Measurements from ENCODE around the gene GABBR2.
"Not testable (repeated sequence)": the region's sequence is repeated elsewhere in the genome, so short reads cannot be mapped to it uniquely, and the experiment has no call there.

Gene GABBR2

DNA sequence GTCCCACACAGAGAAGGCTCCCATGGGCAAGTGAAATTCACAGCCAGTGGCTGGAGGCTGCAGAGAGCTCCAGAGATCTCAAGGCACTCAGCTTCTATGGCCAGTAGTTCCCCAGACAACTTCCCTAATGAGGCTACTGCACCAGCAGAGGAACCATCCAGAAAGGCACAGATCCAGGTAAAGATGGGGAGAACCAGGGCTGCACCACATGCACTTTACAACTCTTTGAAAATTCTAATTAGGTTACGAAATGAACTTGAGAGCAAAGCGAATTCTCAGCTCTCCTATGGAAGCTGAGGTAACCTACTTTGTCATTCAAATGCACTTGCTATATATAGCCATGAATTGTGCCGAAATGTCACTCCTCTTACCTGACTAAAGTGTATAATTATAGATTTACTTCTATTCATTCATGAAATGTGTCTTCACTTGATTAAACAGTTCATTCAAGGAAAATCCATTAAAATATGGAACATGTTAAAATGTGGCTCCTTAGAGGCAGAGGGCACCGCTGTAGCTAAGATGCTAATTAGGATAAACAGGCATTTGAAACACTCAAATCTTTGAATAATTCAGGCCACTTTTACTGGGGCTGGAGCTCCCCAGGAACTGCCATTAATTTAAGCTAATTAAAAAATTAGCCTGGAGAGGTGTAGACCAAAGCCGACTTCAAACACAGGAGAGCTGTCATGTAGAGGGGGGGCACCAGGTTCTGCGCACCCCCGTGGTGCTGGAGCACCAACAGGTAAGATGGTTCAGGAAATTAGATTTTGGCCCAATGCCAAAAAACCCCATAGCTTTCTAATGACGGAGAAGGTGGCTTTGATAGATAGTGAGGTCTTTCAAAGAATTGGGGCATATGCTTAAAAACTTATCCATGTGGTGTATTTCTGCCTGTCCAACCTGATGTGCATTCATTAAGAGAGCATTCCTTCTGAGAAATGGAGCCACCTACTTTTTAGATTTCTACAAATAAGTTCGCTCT, 204.1 kb downstream of the GABBR2 start:
- Mint-ChIP-seq H3K27me3 (ENCODE audit: low read depth, poor library complexity) (peaks cover 6% of the 10 kb centered on the region), H3K9me3 (peaks cover 21% of the 10 kb centered on the region), H3K4me1 (peaks cover 23% of the 10 kb centered on the region), H3K4me3 (no peak overlapping the region), H3K36me3 (ENCODE audit: low read depth) (no peaks in the 10 kb centered on the region), H3K27ac (no peak overlapping the region)
- TF ChIP-seq, protein P1, sequence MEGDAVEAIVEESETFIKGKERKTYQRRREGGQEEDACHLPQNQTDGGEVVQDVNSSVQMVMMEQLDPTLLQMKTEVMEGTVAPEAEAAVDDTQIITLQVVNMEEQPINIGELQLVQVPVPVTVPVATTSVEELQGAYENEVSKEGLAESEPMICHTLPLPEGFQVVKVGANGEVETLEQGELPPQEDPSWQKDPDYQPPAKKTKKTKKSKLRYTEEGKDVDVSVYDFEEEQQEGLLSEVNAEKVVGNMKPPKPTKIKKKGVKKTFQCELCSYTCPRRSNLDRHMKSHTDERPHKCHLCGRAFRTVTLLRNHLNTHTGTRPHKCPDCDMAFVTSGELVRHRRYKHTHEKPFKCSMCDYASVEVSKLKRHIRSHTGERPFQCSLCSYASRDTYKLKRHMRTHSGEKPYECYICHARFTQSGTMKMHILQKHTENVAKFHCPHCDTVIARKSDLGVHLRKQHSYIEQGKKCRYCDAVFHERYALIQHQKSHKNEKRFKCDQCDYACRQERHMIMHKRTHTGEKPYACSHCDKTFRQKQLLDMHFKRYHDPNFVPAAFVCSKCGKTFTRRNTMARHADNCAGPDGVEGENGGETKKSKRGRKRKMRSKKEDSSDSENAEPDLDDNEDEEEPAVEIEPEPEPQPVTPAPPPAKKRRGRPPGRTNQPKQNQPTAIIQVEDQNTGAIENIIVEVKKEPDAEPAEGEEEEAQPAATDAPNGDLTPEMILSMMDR (IDR thresholded peaks at IDR 0.05) = no peak
- DNase-seq = no peak

DNA sequence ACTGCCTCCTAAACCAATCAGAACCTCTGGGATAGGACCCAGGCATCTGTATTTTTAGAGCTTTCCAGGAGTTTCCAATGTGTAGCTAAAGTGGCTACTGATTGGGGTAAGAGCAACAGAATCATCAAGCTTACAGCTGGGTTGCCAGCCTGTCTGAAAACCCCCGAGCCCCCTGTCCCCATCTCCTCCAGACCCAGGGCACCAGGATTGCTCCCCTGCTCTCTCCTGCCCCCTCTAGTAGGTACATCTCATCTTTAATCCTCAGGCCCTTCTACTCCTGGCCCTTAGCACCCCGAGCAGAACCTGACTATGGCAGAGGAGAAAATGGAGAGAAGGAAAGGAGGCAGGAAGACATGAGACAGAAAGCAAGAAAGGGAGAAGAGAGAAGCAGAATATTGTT, 204.9 kb downstream of the GABBR2 start:
- Mint-ChIP-seq H3K27me3 (ENCODE audit: low read depth, poor library complexity) (peaks cover 9% of the 10 kb centered on the region), H3K4me3 (no peak overlapping the region), H3K4me1 (peaks cover 23% of the 10 kb centered on the region), H3K36me3 (ENCODE audit: low read depth) (no peaks in the 10 kb centered on the region), H3K9me3 (peaks cover 15% of the 10 kb centered on the region), H3K27ac (no peak overlapping the region)
- TF ChIP-seq, protein P1 (IDR thresholded peaks at IDR 0.05) = no peak
- DNase-seq = no peak

DNA sequence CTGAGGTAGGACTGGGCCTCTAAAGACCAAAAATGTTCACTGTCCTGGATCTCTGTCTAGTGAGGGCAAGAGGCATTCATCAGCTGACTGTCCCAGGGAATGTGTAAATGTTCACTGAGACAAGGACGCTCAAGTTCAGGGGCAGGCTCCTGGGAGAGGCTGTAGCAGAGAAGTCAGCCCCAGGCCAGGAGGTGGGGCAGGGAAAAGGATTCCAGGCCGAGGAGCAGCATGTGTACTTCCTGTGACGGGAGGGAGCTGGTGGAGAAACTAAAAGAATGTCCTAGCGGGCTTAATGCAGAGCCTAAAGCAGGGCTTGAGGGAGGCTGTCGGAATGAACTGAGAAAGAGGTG, 205.8 kb downstream of the GABBR2 start:
- peak; percentile 15 for DNase-seq
- TF ChIP-seq, protein P1 (IDR thresholded peaks at IDR 0.05) = no peak
- H3K4me1 Mint-ChIP-seq = peaks cover 23% of the 10 kb centered on the region

DNA sequence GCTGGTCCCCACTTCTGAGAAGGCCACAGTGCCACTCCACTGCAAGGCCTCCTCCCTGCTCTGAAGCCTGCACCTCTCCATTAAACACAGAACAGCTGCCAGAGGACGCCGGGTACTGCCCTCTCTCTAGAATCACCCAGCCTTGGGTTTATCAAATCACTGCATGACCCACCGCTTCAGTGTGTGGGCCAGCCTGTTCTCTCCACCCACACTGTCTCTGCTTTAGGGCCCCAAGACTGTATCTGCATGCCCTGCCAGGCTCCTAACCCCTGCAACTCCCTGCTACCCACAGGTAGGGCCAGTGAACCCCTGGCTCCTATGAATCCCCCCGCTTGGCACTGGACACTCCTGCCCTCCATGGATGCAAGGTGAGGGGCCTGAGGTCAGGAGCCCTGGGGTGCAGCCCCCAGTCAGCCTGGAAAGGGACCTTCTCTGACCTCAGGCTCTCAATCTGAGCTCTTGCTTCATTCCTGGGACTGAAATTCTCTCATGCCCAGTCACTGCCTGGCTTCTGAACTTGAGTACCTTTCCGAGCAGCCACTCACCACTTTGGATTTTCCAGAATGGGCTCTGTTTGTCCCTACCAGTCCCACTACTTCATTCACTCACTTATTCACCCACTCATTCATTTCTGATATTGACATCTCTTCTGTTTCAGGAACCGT, 206.3 kb downstream of the GABBR2 start:
- Mint-ChIP-seq H3K9me3 (peaks cover 5% of the 10 kb centered on the region), H3K4me3 (no peak overlapping the region), H3K27me3 (ENCODE audit: low read depth, poor library complexity) (peaks cover 9% of the 10 kb centered on the region), H3K36me3 (ENCODE audit: low read depth) (no peaks in the 10 kb centered on the region), H3K27ac (no peak overlapping the region), H3K4me1 (peaks cover 23% of the 10 kb centered on the region)
- DNase-seq = no peak
- TF ChIP-seq, protein P1 (IDR thresholded peaks at IDR 0.05) = no peak

More for the DNA sequence above, 205.8 kb downstream of the GABBR2 start:
- no peak overlapping the region for H3K27ac Mint-ChIP-seq
- H3K9me3 Mint-ChIP-seq = peaks cover 11% of the 10 kb centered on the region
- peaks cover 9% of the 10 kb centered on the region for H3K27me3 Mint-ChIP-seq (ENCODE audit: low read depth, poor library complexity)
- no peaks in the 10 kb centered on the region for H3K36me3 Mint-ChIP-seq (ENCODE audit: low read depth)
- H3K4me3 Mint-ChIP-seq = no peak overlapping the region

DNA sequence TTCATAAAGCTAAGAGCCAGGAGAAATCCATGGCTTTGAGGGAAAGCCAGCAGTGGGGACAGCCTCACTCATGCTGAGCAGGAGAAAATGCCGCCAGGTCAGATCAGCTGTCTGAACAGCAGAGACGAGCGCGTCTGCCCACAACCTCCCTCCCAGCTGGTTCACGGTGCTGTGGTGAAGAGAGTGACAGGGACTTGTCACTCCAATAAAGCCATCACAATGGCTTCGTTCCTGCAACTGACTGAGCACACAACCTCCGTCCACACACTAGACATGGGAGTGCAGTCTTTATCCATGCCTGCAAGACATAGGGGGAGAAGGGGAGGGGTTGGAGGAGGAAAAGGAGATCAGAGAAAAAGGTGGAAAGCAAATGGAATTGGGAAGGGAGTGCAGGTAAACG, 206.9 kb downstream of the GABBR2 start:
- Mint-ChIP-seq H3K9me3 (no peaks in the 10 kb centered on the region), H3K27me3 (ENCODE audit: low read depth, poor library complexity) (peaks cover 9% of the 10 kb centered on the region), H3K27ac (peak overlapping the region; percentile 48), H3K4me1 (peaks cover 23% of the 10 kb centered on the region), H3K36me3 (ENCODE audit: low read depth) (no peaks in the 10 kb centered on the region), H3K4me3 (no peak overlapping the region)
- DNase-seq = no peak
- TF ChIP-seq, protein P1 (IDR thresholded peaks at IDR 0.05) = no peak

DNA sequence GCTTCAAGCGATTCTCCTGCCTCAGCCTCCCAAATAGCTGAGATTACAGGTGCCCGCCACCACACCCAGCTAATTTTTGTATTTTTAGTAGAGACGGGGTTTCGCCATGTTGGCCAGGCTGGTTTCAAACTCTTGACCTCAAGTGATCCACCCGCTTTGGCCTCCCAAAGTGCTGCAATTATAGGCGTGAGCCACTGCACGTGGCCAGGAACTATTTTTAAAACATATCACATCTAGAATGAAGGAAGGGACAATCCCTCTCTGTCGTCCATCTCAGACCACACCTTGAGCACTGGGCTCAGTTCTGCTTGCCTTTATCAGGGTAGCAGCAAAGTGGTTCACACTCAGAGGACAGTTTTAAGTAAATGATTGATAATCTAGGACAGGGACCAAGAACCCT, 207.5 kb downstream of the GABBR2 start:
- not testable (repeated sequence) for H3K36me3 Mint-ChIP-seq (ENCODE audit: low read depth); H3K9me3 Mint-ChIP-seq; H3K27ac Mint-ChIP-seq

More for the DNA sequence above, 207.5 kb downstream of the GABBR2 start:
- peaks cover 23% of the 10 kb centered on the region for H3K4me1 Mint-ChIP-seq
- DNase-seq; H3K4me3 Mint-ChIP-seq; H3K27me3 Mint-ChIP-seq (ENCODE audit: low read depth, poor library complexity): not testable (repeated sequence)

All from nephron progenitor cell (in vitro differentiated cells).